H1 (cell line): ENCODE data around the gene SUSD1. TPM values are rescaled to one million over a fixed set of nuclear protein-coding genes. Genes with fewer than 3 reads are reported as not detected.

Source experiments
- CTCF ChIA-PET: fragments of 300-600 bp; sonication (Branson Sonifier 250); formaldehyde crosslinking; loops from one replicate; lab custom pipeline; 2021; ENCODE audit not compliant: partially characterized antibody; lab: Charles Lee
- POLR2A ChIA-PET: fragments of 300-600 bp; sonication (Branson Sonifier 250); formaldehyde crosslinking; loops from one replicate; lab custom pipeline; 2021; ENCODE audit warnings: inconsistent platforms; ENCODE audit not compliant: partially characterized antibody; lab: Charles Lee
- DNase-seq, 2 experiments: peaks; one replicate each; pipeline versions ENCODE4 v3.0.0 to v3.0.0-alpha.2; 2010 to 2022; ENCODE audit warnings: low spot score in 2 of 2, low read depth in 1 of 2, mixed read lengths in 1 of 2
- FAIRE-seq: peaks from 2 replicates; lab custom pipeline; 2011; peaks lifted over from hg19 to GRCh38; lab: Jason Lieb, UNC
- H2AFZ ChIP-seq: 2 replicates; pipeline ENCODE4 v1.8.1; 2012; ENCODE audit warnings: low read length, inconsistent platforms
- H2AK5ac ChIP-seq: 2 replicates; pipeline ENCODE4 v1.6.1; 2013; ENCODE audit warnings: low read depth, low read length
- H2BK120ac ChIP-seq: replicated peaks from 2 replicates; pipeline ENCODE3; 2013; ENCODE audit warnings: low read depth, low read length, inconsistent platforms
- H2BK12ac ChIP-seq: 2 replicates; pipeline ENCODE4 v1.6.1; 2013; ENCODE audit warnings: low read depth, low read length
- H2BK15ac ChIP-seq: 2 replicates; pipeline ENCODE4 v1.6.1; 2013; ENCODE audit warnings: low read length
- H2BK20ac ChIP-seq: 2 replicates; pipeline ENCODE4 v1.6.1; 2013; ENCODE audit warnings: low read length
- H2BK5ac ChIP-seq: 2 replicates; pipeline ENCODE4 v1.6.1; 2013; ENCODE audit warnings: low read depth, low read length
- H3K14ac ChIP-seq: 2 replicates; pipeline ENCODE4 v1.6.1; 2013; ENCODE audit warnings: inconsistent platforms; ENCODE audit not compliant: insufficient read length
- H3K18ac ChIP-seq: 2 replicates; pipeline ENCODE4 v1.6.1; 2013; ENCODE audit warnings: low read length; ENCODE audit errors: extremely low read depth
- H3K23ac ChIP-seq: 2 replicates; pipeline ENCODE4 v1.6.1; 2013; ENCODE audit warnings: inconsistent platforms; ENCODE audit not compliant: insufficient read length
- H3K23me2 ChIP-seq: 2 replicates; pipeline ENCODE4 v1.6.1; 2013; ENCODE audit warnings: low read depth, low read length
- H3K27ac ChIP-seq: 2 replicates; pipeline ENCODE4 v1.6.1; 2011; ENCODE audit warnings: low read depth, low read length, inconsistent platforms
- H3K27me3 ChIP-seq, 4 experiments: replicated peaks in 1 of 4; 1 replicate in 1 of 4; 2 replicates in 3 of 4; pipeline versions ENCODE4 v1.6.1 to v1.8.1; 2011 to 2013; ENCODE audit warnings: low read length in 3 of 4, mild to moderate bottlenecking in 3 of 4, inconsistent platforms in 2 of 4, mixed read lengths in 2 of 4, moderate library complexity in 1 of 4; ENCODE audit not compliant: control insufficient read depth in 3 of 4, insufficient read depth in 3 of 4; ENCODE audit errors: extremely low read depth in 1 of 4
- H3K36me3 ChIP-seq, 4 experiments: 2 replicates each; pipeline versions ENCODE4 v1.6.1 to v1.8.1; 2011 to 2013; ENCODE audit warnings: mild to moderate bottlenecking in 4 of 4, low read length in 3 of 4, moderate library complexity in 2 of 4, control low read depth in 1 of 4, inconsistent platforms in 1 of 4; ENCODE audit not compliant: insufficient read depth in 4 of 4, control insufficient read depth in 2 of 4
- H3K4ac ChIP-seq: replicated peaks from 2 replicates; pipeline ENCODE3; 2013; ENCODE audit warnings: low read length, low read depth, mixed read lengths, inconsistent platforms; ENCODE audit not compliant: insufficient read length
- H3K4me1 ChIP-seq, 4 experiments: replicated peaks in 1 of 4; 1 replicate in 1 of 4; 2 replicates in 3 of 4; pipeline versions ENCODE4 v1.6.1 to v1.8.1; 2011 to 2013; ENCODE audit warnings: low read length in 3 of 4, inconsistent platforms in 2 of 4, mixed read lengths in 1 of 4; ENCODE audit not compliant: insufficient read depth in 4 of 4, control insufficient read depth in 3 of 4
- H3K4me2 ChIP-seq, 2 experiments: 2 replicates each; pipeline versions ENCODE4 v1.6.1 to v1.8.1; 2011 to 2013; ENCODE audit warnings: low read depth in 2 of 2, low read length in 2 of 2, control low read depth in 1 of 2, inconsistent platforms in 1 of 2, mild to moderate bottlenecking in 1 of 2; ENCODE audit not compliant: insufficient read depth in 1 of 2
- H3K4me3 ChIP-seq, 4 experiments: fragments of 200-600, 300-600 bp in 1 of 4; sonication (generic), shearing (Covaris generic), sonication (Bioruptor Twin) in 1 of 4; 2 replicates each; pipeline versions ENCODE4 v1.5.1 to v1.8.1; 2011 to 2016; ENCODE audit warnings: low read length in 4 of 4, low read depth in 3 of 4, control low read depth in 2 of 4, inconsistent platforms in 2 of 4, mild to moderate bottlenecking in 2 of 4, mixed read lengths in 1 of 4, moderate library complexity in 1 of 4; ENCODE audit not compliant: insufficient read depth in 2 of 4; ENCODE audit errors: extremely low read depth in 1 of 4
- H3K56ac ChIP-seq: replicated peaks from 2 replicates; pipeline ENCODE3; 2013; ENCODE audit warnings: low read depth, mild to moderate bottlenecking, mixed read lengths, low read length, inconsistent platforms; ENCODE audit not compliant: insufficient read length
- H3K79me1 ChIP-seq: 2 replicates; pipeline ENCODE4 v1.6.1; 2013; ENCODE audit warnings: low read depth, low read length, control low read depth
- H3K79me2 ChIP-seq, 2 experiments: 2 replicates each; pipeline versions ENCODE4 v1.6.1 to v1.8.1; 2012 to 2013; ENCODE audit warnings: low read length in 2 of 2, mild to moderate bottlenecking in 2 of 2, inconsistent platforms in 1 of 2; ENCODE audit not compliant: insufficient read depth in 2 of 2, control insufficient read depth in 1 of 2
- H3K9ac ChIP-seq, 4 experiments: replicated peaks in 1 of 4; 1 replicate in 1 of 4; 2 replicates in 3 of 4; pipeline versions ENCODE4 v1.6.1 to v1.8.1; 2011 to 2013; ENCODE audit warnings: low read depth in 3 of 4, low read length in 3 of 4, control low read depth in 2 of 4, mild to moderate bottlenecking in 2 of 4, moderate library complexity in 2 of 4, inconsistent platforms in 1 of 4; ENCODE audit errors: extremely low read depth in 1 of 4
- H3K9me3 ChIP-seq, 2 experiments: 2 replicates each; pipeline versions ENCODE4 v1.6.1 to v1.8.1; 2012 to 2013; ENCODE audit warnings: mild to moderate bottlenecking in 2 of 2, moderate library complexity in 2 of 2, control low read depth in 1 of 2, inconsistent platforms in 1 of 2, low read depth in 1 of 2, low read length in 1 of 2, mixed read lengths in 1 of 2; ENCODE audit not compliant: insufficient read depth in 2 of 2
- H4K20me1 ChIP-seq, 2 experiments: replicated peaks in 1 of 2; 2 replicates each; pipeline versions ENCODE3 to v1.8.1; 2011 to 2013; ENCODE audit warnings: inconsistent platforms in 2 of 2, low read length in 2 of 2, mild to moderate bottlenecking in 1 of 2; ENCODE audit not compliant: insufficient read depth in 2 of 2, control insufficient read depth in 1 of 2
- H4K5ac ChIP-seq: 2 replicates; pipeline ENCODE4 v1.6.1; 2013; ENCODE audit warnings: low read length, low read depth, mixed read lengths, inconsistent platforms; ENCODE audit not compliant: insufficient read length
- H4K8ac ChIP-seq: 2 replicates; pipeline ENCODE4 v1.8.0; 2013; ENCODE audit warnings: mild to moderate bottlenecking, moderate library complexity, low read length, inconsistent platforms; ENCODE audit not compliant: insufficient read depth; ENCODE audit errors: extremely low read depth
- H4K91ac ChIP-seq: replicated peaks from 2 replicates; pipeline ENCODE3; 2013; ENCODE audit warnings: low read length, mixed read lengths, inconsistent platforms; ENCODE audit not compliant: insufficient read length
- ATF2 ChIP-seq: IDR thresholded peaks from 2 replicates; pipeline ENCODE4 v1.6.1; 2012; ENCODE audit warnings: low read length, inconsistent platforms
- CBX5 ChIP-seq: fragments of 300-800, 300-1000 bp; sonication (generic); IDR thresholded peaks from 2 replicates; pipeline ENCODE4 v1.7.1; 2016; ENCODE audit warnings: antibody characterized with exemption, low read length, low read depth
- CEBPB ChIP-seq: IDR thresholded peaks from 2 replicates; pipeline ENCODE4 v1.6.1; 2012; ENCODE audit warnings: low read depth, low read length
- CTCF ChIP-seq, 3 experiments: IDR thresholded peaks; 1 replicate in 2 of 3; 2 replicates in 1 of 3; pipeline versions ENCODE4 v1.5.1 to v1.6.1; 2011; ENCODE audit warnings: low read length in 3 of 3, mild to moderate bottlenecking in 3 of 3, inconsistent platforms in 2 of 3, low read depth in 1 of 3, moderate library complexity in 1 of 3; ENCODE audit not compliant: insufficient read depth in 1 of 3; ENCODE audit errors: control extremely low read depth in 1 of 3
- HDAC2 ChIP-seq, 2 experiments: fragments of 300-600 bp in 1 of 2; sonication (generic) in 1 of 2; IDR thresholded peaks; 2 replicates each; pipeline ENCODE4 v1.6.1; 2011 to 2012; ENCODE audit warnings: low read depth in 2 of 2, low read length in 2 of 2, mild to moderate bottlenecking in 2 of 2, moderate library complexity in 2 of 2, borderline replicate concordance in 1 of 2, inconsistent platforms in 1 of 2
- MAX ChIP-seq: IDR thresholded peaks from 2 replicates; pipeline ENCODE4 v1.6.1; 2012; ENCODE audit warnings: inconsistent platforms
- RAD21 ChIP-seq, 2 experiments: IDR thresholded peaks in 1 of 2; conservative IDR thresholded peaks in 1 of 2; 2 replicates each; pipeline ENCODE4 v1.6.1; 2011; ENCODE audit warnings: low read depth in 2 of 2, low read length in 2 of 2, improper control_type of control experiment in 1 of 2, inconsistent platforms in 1 of 2, mild to moderate bottlenecking in 1 of 2, moderate library complexity in 1 of 2
- TAF7 ChIP-seq: optimal IDR thresholded peaks from 2 replicates; pipeline ENCODE3; 2011; ENCODE audit warnings: low read depth, mild to moderate bottlenecking, inconsistent platforms, low read length, moderate library complexity, borderline replicate concordance
- WGBS, 2 experiments: shearing (Covaris generic) in 1 of 2; methylation state at CpG; one replicate each; pipeline versions ENCODE4 v1.1.6 to v1.1.7; 2013 to 2015; ENCODE audit warnings: low lambda C conversion rate in 2 of 2, mixed read lengths in 2 of 2, inconsistent platforms in 1 of 2, low coverage in 1 of 2, missing lambda C conversion rate in 1 of 2; ENCODE audit not compliant: insufficient replicate concordance in 2 of 2, insufficient coverage in 1 of 2, insufficient read length in 1 of 2; ENCODE audit errors: extremely low coverage in 1 of 2, missing lambda C conversion rate in 1 of 2; 5-methylcytosine and 5-hydroxymethylcytosine counted together
- polyA plus RNA-seq, 7 experiments: library from polyadenylated mRNA; depleted of rRNA in 3 of 7; stranded (reverse) in 5 of 7; unstranded in 2 of 7; fragments of >200 nt in 5 of 7; fragments of 200-250 nt in 2 of 7; gene quantifications; 1 replicate in 5 of 7; 2 replicates in 1 of 7; 4 replicates in 1 of 7; pipeline versions ENCODE4 v1.2.1 to v1.2.3, GENCODE V29; 2011 to 2013; ENCODE audit warnings: missing spikeins in 2 of 7, mixed read lengths in 2 of 7
- total RNA-seq: library from RNA; stranded (reverse); fragmentation: NEBNext Ultra II Directional; extraction: Animal tissue kit (Norgen Biotek cat#: 25700); gene quantifications from 2 replicates; pipeline ENCODE4 v1.2.1, GENCODE V29; 2021

Gene SUSD1
- total and polyA plus RNA-seq, 2 of the 8 experiments (the other 6 are each of a cell fraction or from before 2014, with no cell fraction given): 2.8 to 7.2 TPM

- H2BK15ac ChIP-seq: no peak overlapping the region
- H3K23me2 ChIP-seq: no peaks in the 10 kb centered on the region
- H2AFZ ChIP-seq: no peak overlapping the region
- H3K27ac ChIP-seq: no peak overlapping the region
- H3K9ac ChIP-seq: no peak overlapping the region
- CTCF ChIA-PET: interaction anchor here (1.4 kb wide), 1 partner anchor 10 kb away, joined by 5 read pairs; no protein-coding TSS in a partner anchor
- no peak overlapping the region for H4K5ac ChIP-seq
- POLR2A ChIA-PET: no interaction called here
- H3K56ac ChIP-seq: no peak overlapping the region
- no peaks in the 10 kb centered on the region for H3K36me3 ChIP-seq
- H3K23ac ChIP-seq: no peak overlapping the region
- no peaks in the 10 kb centered on the region for H3K9me3 ChIP-seq
- H4K8ac ChIP-seq: no peak overlapping the region
- FAIRE-seq: no peak
- no peaks in the 10 kb centered on the region for H3K4me1 ChIP-seq
- no peaks in the 10 kb centered on the region for H3K79me1 ChIP-seq
- no peak for TF ChIP-seq RAD21 (IDR thresholded peaks at IDR 0.05 in 1 of 2, conservative IDR thresholded peaks at IDR 0.05 in 1 of 2; ENCODE audit: low read depth in 2 of 2, low read length in 2 of 2)
- TF ChIP-seq ATF2: no peak
- TF ChIP-seq MAX: no peak
- no peak for TF ChIP-seq TAF7
- no peak for TF ChIP-seq CBX5
- TF ChIP-seq CTCF (IDR thresholded peaks at IDR 0.05; ENCODE audit: control extremely low read depth in 1 of 3, insufficient read depth in 1 of 3, low read depth in 1 of 3, low read length in 3 of 3): no peak
- no peak for TF ChIP-seq HDAC2 (IDR thresholded peaks at IDR 0.05; ENCODE audit: borderline replicate concordance in 1 of 2, low read depth in 2 of 2, low read length in 2 of 2)
- no peak for TF ChIP-seq CEBPB
- TF ChIP-seq, all 59 proteins: peak for 0
- H3K4ac ChIP-seq: no peak overlapping the region
- H3K4me3 ChIP-seq: no peak overlapping the region
- no peak for DNase-seq
- no peak overlapping the region for H2BK5ac ChIP-seq
- no peak overlapping the region for H4K91ac ChIP-seq
- H3K79me2 ChIP-seq: no peaks in the 10 kb centered on the region
- H3K14ac ChIP-seq: no peak overlapping the region
- H3K27me3 ChIP-seq: no peaks in the 10 kb centered on the region
- H3K18ac ChIP-seq: no peak overlapping the region
- no peak overlapping the region for H2BK120ac ChIP-seq
- no peaks in the 10 kb centered on the region for H4K20me1 ChIP-seq
- no peak overlapping the region for H2BK12ac ChIP-seq
- H3K4me2 ChIP-seq: no peak overlapping the region
- H2AK5ac ChIP-seq: no peak overlapping the region
- WGBS, 2 experiments: 83% methylated on average over 1 of the region's 1 CpG; no CpG with 5 or more reads in 1 of the 2 experiments
- no peak overlapping the region for H2BK20ac ChIP-seq
Observed at GRCh38 chr9:112157087-112157486, 18.0 kb downstream of the SUSD1 start.
